GM12875 (cell line): ENCODE results near the gene DNASE1L1.
A peak's percentile ranks its signal among the peaks of the same experiment; 100 is the strongest.

ENCODE experiments used
- H3K4me3 ChIP-seq: one replicate; pipeline ENCODE4 v1.5.1; 2011; ENCODE audit warnings: low read depth, low read length, control low read depth
- TF ChIP-seq, protein P1 (sequence below): IDR thresholded peaks from 2 replicates; pipeline ENCODE4 v1.5.1; 2011; ENCODE audit warnings: low read depth, mild to moderate bottlenecking, control low read depth, inconsistent platforms, low read length, moderate library complexity, borderline replicate concordance; ENCODE audit not compliant: insufficient read depth

DNASE1L1 gene

DNA sequence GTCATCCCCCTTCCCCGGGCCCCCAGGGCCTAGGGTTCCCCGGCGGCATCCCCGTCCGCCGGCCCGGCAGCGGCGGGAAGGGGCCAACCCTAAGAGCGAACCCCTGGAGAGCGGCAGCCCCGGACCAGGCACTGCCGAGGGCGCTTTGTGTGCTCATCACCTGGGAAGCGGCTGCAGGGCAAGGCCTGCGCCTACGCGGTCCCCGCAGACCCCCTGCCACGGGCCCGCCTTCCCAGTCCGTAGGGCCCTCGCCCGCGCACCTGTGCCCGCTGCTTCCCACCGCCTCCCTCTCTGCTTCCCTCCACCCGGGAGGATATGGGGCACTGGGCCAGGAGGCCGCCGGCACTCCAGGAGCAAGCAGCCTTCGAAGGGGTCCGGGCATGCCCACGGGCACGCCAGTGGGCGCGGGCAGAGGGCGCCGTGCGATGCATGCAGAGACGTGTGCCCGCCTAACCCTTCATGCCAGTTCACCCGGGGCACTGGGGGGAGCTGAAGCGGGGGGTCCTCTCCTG is 37.2 kb downstream of the DNASE1L1 start:
- TF ChIP-seq, protein P1, sequence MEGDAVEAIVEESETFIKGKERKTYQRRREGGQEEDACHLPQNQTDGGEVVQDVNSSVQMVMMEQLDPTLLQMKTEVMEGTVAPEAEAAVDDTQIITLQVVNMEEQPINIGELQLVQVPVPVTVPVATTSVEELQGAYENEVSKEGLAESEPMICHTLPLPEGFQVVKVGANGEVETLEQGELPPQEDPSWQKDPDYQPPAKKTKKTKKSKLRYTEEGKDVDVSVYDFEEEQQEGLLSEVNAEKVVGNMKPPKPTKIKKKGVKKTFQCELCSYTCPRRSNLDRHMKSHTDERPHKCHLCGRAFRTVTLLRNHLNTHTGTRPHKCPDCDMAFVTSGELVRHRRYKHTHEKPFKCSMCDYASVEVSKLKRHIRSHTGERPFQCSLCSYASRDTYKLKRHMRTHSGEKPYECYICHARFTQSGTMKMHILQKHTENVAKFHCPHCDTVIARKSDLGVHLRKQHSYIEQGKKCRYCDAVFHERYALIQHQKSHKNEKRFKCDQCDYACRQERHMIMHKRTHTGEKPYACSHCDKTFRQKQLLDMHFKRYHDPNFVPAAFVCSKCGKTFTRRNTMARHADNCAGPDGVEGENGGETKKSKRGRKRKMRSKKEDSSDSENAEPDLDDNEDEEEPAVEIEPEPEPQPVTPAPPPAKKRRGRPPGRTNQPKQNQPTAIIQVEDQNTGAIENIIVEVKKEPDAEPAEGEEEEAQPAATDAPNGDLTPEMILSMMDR = no peak
- peak overlapping the region; percentile 58 for H3K4me3 ChIP-seq

DNA sequence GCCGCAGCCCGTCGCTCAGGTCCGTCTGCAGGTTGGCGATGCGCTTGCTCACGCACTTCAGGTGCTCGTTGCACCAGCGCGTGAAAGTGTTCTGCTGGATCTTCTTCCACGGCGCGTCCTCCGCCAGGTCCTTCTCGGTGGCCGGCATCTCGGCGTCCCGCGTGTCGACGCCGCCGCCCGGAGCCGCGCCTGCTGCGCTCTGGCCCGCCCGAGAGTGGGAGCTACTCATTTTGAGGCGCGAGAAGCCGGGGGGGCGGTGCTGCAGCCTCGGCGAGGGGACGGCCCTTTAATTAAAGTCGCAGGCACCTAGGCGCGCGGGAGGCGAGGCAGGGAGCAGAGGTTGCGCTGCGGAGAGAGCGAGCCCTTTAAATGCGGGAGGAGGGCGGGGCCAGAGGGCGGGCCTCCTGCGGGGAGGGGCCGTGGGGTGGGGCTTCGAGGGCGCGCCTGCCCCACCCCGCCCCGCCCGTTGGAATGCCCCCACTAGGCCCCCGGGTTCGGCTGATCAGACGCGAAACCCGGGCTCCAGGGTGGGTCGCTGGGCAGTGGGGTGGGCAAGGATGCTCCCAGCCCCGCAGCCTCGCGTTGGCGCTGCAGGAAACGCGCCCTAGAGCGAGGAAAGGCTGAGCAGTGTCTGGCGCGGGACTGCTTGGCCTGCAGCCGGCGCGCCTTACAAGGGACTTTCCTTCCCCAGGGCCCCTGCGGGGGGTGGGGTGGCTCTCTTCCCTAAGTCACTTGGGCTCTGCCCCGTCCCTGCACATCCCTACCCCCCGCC is 37.9 kb downstream of the DNASE1L1 start:
- TF ChIP-seq, protein P1 = no peak
- peak overlapping the region; percentile 83 for H3K4me3 ChIP-seq

DNA sequence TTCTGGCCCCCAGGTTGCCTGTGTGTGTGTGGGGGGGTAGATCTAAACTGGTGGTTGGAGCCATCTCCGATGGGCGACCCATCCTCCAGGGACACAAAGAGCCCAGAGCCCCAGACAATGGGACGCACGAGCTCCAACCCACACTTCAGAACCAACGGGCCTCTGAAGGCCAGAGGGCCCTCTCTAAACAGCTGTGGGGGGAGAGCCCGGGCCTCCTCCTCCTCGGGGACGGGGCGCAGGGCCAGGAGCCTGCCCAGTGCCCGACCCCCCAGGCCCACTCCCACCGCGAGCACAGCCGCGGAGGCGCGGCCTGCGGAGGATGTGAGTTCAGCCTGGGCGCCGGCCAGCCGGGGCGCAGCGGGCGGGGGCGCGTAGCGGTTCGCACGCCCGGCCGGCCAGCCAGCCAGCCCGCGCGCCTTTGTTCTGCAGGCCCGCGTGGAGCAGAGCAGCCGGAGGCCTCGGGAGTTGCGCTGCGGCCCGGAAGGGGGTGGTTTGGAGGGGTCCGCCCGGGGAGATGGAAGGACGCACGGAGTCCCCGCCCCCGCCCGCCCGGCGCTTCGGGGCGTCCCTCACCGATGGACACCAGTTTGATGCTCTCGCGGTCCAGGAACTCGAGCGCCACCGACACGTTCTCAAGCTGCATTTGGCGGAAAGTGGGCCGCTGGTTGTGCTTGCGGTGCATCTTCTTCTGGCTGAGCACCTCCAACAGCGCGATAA is 38.6 kb downstream of the DNASE1L1 start:
- H3K4me3 ChIP-seq = peak overlapping the region; percentile 83
- TF ChIP-seq, protein P1 = no peak

DNA sequence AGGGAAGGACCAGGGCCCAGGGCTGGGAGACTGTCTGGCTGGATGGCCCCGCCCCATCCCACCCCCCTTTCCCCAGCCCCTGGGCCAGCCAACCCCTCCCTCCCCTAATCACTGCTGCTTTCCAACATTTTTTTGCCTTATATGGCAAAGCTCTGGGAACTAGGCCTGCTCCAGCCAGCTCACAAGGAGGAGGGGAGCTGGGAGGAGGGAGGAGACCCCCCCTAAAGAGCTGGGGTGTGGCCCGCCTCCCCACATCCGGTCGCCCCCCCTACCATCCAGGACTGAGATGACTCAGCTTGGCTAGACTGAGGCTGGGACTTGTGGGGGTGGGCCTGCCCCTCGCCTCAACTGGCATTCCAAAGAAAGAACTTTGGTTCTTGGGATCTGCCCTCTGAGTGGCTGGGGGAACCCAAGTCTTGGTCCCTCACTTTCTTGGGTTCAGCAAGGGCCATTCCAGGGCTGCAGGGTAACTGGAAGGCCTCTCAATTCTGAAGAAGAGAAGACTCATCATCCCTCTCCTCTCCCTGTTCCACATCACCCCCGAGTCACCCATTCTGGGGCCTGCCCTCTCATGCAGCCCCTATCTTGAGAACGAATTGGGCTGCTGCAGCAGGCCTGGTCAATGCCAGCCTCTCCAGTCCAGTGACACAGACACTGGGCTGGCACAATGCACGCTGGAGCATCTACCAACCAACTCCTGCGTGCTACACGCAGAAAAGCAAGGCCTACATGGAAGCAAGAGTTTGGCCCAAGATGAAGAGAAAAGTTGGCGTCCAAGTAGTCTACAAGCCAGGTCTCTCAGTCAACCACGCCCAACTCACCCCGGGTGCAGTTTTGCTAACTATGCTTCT is 39.4 kb downstream of the DNASE1L1 start:
- TF ChIP-seq, protein P1 = no peak
- peak overlapping the region; percentile 83 for H3K4me3 ChIP-seq

DNA sequence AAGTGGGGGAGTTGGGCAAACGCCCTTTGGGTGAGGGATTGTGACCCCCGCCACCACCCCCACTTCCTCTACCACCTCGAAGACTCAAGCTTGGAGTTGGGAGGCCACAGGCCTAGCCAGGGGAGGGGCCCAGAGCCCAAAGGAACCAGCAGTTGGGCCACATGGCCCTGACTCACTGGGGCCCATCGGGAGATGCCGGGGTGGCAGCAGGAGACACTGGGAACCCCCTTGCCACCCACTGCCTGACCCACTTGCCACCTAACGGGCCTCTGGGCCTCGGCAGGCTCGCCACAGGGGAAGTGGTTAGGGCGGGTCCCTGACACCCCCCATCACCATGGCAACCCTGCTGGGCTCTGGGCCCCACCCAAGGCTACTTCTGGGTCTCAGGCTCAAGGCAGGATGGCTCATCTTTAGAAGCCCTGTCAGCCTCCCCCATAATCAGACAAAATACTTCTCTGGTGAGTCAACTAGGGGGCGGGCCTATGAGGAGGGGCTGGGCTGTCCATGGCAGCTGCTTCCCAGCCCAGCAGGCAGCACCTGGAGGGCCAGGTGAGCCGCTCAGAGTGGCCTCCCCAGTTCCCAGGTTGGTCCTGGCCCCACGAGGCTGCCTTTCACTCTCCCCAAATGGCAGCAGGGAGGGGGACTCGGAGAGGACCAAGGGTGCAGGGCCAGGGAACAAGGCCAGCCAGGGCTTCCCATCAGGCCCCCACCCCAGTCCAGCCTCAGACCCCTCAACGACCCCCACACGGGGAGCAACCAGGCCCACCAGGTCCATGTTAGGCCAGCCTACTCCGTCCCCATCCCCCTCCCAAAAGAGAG is 40.2 kb downstream of the DNASE1L1 start:
- TF ChIP-seq, protein P1 = no peak
- peak overlapping the region; percentile 83 for H3K4me3 ChIP-seq
